Mesothelial cell of epicardium (in vitro differentiated cells): ENCODE results near the gene AP4S1. TPM values are rescaled to one million over a fixed set of nuclear protein-coding genes. Genes with fewer than 3 reads are reported as not detected.
A peak's percentile ranks its signal among the peaks of the same experiment; 100 is the strongest.
"Not testable (repeated sequence)": the region's sequence is repeated elsewhere in the genome, so short reads cannot be mapped to it uniquely, and the experiment has no call there.

Experiments
- DNase-seq, 2 experiments: peaks; one replicate each; pipeline ENCODE4 v3.0.0; 2021; ENCODE audit warnings: low spot score in 2 of 2; ENCODE audit not compliant: unreplicated experiment in 2 of 2
- H3K27ac Mint-ChIP-seq: 2 replicates; pipeline ENCODE4 v1.8.0; 2021; ENCODE audit warnings: mixed read lengths
- H3K27me3 Mint-ChIP-seq: 2 replicates; pipeline ENCODE4 v1.8.0; 2021; ENCODE audit warnings: low read depth, mixed read lengths
- H3K36me3 Mint-ChIP-seq: 2 replicates; pipeline ENCODE4 v1.8.0; 2021; ENCODE audit warnings: mixed read lengths
- H3K4me1 Mint-ChIP-seq: 2 replicates; pipeline ENCODE4 v1.8.0; 2021; ENCODE audit warnings: mixed read lengths
- H3K4me3 Mint-ChIP-seq: 2 replicates; pipeline ENCODE4 v1.8.0; 2021; ENCODE audit warnings: mild to moderate bottlenecking, moderate library complexity, mixed read lengths
- H3K9me3 Mint-ChIP-seq: 2 replicates; pipeline ENCODE4 v1.8.0; 2021; ENCODE audit warnings: mixed read lengths
- CTCF ChIP-seq: fragments of 200-600 bp; sonication (generic); IDR thresholded peaks from one replicate; pipeline ENCODE4 v1.5.0; 2021; ENCODE audit warnings: antibody characterized with exemption; ENCODE audit not compliant: unreplicated experiment
- total RNA-seq: library from RNA; stranded (reverse); gene quantifications from 3 replicates; pipeline ENCODE4 v1.2.1, GENCODE V29; 2021

AP4S1 gene
- total RNA-seq, 1 donor from 2014 or later, result 10.4 TPM

- Mint-ChIP-seq H3K36me3 (peaks cover 3% of the 10 kb centered on the region), H3K27me3 (no peaks in the 10 kb centered on the region), H3K27ac (no peak overlapping the region), H3K4me3 (no peak overlapping the region), H3K9me3 (no peaks in the 10 kb centered on the region), H3K4me1 (peaks cover 16% of the 10 kb centered on the region)
- DNase-seq, result no peak
- no peak for TF ChIP-seq CTCF
Observed at GRCh38 chr14:31038521-31039166, 13.2 kb downstream of the AP4S1 start.

GRCh38 chr14:31042300-31042699, 16.9 kb downstream of the AP4S1 start:
- H3K9me3 Mint-ChIP-seq, result no peaks in the 10 kb centered on the region
- no peak overlapping the region for H3K4me3 Mint-ChIP-seq
- TF ChIP-seq CTCF, result no peak
- H3K27ac Mint-ChIP-seq, result no peak overlapping the region
- peaks cover 13% of the 10 kb centered on the region for H3K4me1 Mint-ChIP-seq
- H3K27me3 Mint-ChIP-seq, result no peaks in the 10 kb centered on the region
- no peak for DNase-seq
- H3K36me3 Mint-ChIP-seq, result peaks cover 4% of the 10 kb centered on the region

GRCh38 chr14:31042893-31043292, 17.4 kb downstream of the AP4S1 start:
- DNase-seq, H3K9me3 Mint-ChIP-seq, H3K36me3 Mint-ChIP-seq, H3K27me3 Mint-ChIP-seq, H3K4me3 Mint-ChIP-seq: not testable (repeated sequence)
- peak overlapping the region; percentile 4 for H3K27ac Mint-ChIP-seq
- H3K4me1 Mint-ChIP-seq, result peaks cover 13% of the 10 kb centered on the region

GRCh38 chr14:31043379-31043778, 17.9 kb downstream of the AP4S1 start:
- Mint-ChIP-seq H3K27ac (peak overlapping the region; percentile 4), H3K4me3 (no peak overlapping the region), H3K36me3 (peaks cover 3% of the 10 kb centered on the region), H3K4me1 (peaks cover 13% of the 10 kb centered on the region), H3K27me3 (no peaks in the 10 kb centered on the region), H3K9me3 (no peaks in the 10 kb centered on the region)
- TF ChIP-seq CTCF, result no peak
- no peak for DNase-seq

GRCh38 chr14:31045501-31046080, 20.1 kb downstream of the AP4S1 start:
- Mint-ChIP-seq H3K9me3 (no peaks in the 10 kb centered on the region), H3K36me3 (peaks cover 5% of the 10 kb centered on the region), H3K27me3 (no peaks in the 10 kb centered on the region), H3K27ac (peak overlapping the region; percentile 43), H3K4me1 (peaks cover 13% of the 10 kb centered on the region), H3K4me3 (no peak overlapping the region)
- no peak for TF ChIP-seq CTCF
- no peak for DNase-seq

GRCh38 chr14:31047503-31047902, 22.1 kb downstream of the AP4S1 start:
- H3K4me3 Mint-ChIP-seq, result no peak overlapping the region
- no peaks in the 10 kb centered on the region for H3K27me3 Mint-ChIP-seq
- H3K27ac Mint-ChIP-seq, result no peak overlapping the region
- H3K4me1 Mint-ChIP-seq, result peaks cover 8% of the 10 kb centered on the region
- TF ChIP-seq CTCF, result no peak
- DNase-seq, result no peak
- H3K36me3 Mint-ChIP-seq, result peaks cover 5% of the 10 kb centered on the region
- no peaks in the 10 kb centered on the region for H3K9me3 Mint-ChIP-seq
